Activated CD8-positive, alpha-beta memory T cell treated with anti-CD3 and anti-CD28 coated beads, Interleukin-2, amount 50 U/mL, for 1 hour (primary cell): ENCODE results near the gene AHI1.

Experiments
- DNase-seq: peaks from one replicate; pipeline ENCODE4 v3.0.0-alpha.2; 2020; ENCODE audit errors: extremely low read depth

Gene AHI1

GRCh38 chr6:135497412-135498184 is at the start of gene AHI1:
Gene AHI1 (minus strand): TSS chr6:135497740. CDS start chr6:135492237, 5,503 bp downstream.
- peak; percentile 76 for DNase-seq

DNA sequence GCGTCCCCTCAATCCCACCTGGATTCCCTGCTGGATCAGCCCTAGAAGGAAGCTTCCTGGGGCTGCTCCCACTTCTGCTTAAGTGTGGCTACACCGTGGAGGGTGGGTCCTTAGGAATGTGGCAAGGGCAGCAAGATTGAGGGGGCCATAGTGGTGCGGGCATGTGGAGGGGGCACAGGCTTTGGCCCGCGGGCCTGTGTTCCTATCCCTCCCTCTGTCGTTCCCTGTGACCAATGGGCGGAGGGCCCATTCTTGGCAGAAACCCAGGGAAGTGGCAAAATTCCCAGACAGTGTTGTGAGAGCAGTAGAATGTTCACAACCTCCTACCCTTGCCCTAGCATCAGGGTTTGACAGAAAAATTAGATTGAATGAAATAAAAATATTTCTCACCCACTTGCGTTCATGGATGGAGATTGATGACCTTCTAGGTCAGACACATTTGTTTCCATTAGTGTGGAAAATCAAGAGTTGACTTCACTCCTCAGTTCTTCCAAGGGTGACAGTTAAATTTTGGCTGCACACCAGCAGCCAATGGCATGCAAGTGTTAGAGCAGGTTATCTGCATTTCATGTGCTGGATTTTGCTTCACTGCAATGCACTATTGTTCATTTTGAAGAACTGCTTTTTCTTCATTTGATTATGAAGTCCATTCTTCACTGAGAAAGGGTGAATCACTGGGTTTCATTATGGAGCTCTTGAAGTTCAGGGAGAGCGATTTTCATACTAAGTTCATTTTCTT is 49.3 kb upstream of the AHI1 start:
- no peak for DNase-seq

DNA sequence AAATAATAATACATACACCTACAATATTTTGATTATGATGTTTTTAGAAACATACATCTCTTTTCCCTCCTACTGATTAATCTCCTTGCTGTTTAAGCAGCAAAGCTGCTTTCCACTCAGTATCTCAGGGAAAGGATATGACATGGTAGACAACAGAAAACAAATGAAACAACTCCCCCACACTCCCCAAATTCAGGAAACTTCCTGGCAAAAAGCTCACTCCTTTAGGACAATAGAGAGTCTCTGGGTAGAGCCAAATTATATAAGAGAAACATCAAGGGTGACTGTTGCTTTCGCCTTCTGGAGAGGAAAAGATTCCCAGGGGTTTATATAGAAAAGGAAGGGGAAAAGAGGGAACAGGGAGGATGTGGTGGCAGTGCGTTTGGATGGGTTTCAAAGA is 48.7 kb upstream of the AHI1 start:
- DNase-seq: no peak

GRCh38 chr6:135540207-135540840 is 42.8 kb upstream of the AHI1 start:
- DNase-seq: no peak

DNA sequence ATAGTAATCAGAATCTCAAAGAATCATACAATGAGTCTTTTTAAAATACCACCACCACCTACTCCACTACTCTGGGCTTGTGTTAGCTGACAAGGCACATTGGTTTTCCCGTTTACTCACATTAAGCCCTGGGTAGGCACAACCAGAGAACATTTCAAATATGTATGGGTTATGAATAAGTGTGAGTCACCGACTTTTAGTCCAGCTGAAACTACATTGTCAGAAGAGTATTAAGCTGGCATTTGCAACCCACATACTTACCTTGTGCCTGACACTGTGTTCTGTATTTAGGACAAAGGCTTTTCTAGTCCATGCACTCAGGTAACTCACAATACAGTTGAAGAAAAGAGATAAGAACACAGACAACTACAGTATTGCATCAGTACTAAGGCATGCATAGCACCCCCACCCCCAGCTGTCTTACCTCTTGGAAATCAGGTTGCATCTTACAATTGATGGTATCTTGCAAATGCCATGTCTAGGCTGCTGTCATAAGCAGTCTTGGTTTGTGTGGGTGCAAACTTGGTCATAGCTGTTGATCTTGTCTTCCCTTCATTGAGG is 40.3 kb upstream of the AHI1 start:
- DNase-seq: no peak

GRCh38 chr6:135535989-135536414 is 38.5 kb upstream of the AHI1 start:
- DNase-seq: no peak

- DNase-seq: no peak
Measured at GRCh38 chr6:135534773-135535380, 37.3 kb upstream of the AHI1 start.

GRCh38 chr6:135532559-135532958 is 35.0 kb upstream of the AHI1 start:
- no peak for DNase-seq

- DNase-seq: no peak
Measured at GRCh38 chr6:135531954-135532490, 34.5 kb upstream of the AHI1 start.

DNA sequence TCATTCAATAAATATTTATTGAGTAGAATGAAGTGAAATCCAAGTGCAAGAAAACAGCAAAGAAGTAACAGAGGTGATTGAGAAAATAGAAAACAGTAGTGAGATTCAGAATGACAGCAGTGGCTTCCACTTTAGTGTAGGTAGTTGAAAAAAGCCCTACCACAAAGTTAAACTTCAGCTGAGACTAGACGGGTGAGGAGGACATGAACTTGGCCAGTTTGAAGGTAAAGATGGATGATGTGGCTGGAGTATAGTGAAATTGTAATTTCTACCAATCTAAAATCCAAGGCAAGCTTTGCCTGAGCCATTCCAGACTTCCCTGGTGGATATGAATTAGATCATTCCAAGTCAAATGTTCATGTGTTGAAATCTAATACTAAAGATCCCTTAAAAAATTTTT is 32.6 kb upstream of the AHI1 start:
- no peak for DNase-seq

DNA sequence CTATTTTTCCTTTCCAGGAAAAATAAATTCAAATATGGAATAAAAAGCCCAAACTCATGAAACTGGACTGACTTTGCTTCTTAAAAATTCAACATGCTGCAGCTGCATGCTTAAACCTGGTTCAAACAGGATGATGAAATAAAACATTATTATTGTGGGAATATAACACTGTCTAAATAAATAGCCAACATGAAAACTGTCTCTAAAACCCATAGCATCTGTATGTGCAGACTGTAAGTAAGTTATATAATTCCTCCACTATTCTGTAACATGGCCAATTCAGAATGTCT is 30.4 kb upstream of the AHI1 start:
- no peak for DNase-seq

DNA sequence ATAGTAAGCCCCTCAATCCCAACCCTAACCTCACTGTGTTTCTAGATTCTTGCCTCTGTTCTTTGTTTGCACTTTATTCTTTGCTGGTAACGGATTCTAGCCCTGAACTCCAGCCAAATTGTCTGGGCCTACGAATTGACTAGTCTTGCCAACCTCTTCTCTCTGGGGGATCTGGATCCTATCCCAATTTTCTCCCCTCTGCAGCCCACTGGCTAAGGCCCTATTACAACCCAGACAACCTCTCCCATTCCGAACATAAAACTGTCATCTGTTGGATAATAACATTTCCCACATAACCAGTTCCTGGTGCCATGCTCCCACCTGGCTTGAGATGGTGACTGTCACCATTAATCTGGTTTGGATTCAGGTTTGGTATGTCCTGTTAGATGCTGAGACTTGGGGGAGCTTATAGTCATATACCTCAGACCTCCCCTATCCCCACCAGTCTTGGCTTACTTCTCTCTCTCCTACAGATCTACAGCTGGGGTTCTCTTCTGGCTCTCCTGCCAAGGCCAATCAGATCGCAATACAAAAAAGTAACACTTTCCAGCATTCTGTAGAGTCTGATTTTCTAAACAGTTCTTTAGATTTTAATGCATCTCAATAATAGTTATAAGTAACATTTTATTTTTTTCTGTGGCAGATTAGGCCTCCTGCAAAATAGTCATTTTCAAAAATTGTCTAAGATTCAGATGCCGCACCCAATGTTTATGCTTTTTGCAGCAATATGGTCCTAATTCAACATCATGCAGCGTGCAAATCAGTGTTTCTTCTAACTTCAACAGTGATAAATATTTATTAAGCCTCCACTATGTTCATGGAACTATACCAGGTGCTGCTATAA is 29.8 kb upstream of the AHI1 start:
- no peak for DNase-seq

DNA sequence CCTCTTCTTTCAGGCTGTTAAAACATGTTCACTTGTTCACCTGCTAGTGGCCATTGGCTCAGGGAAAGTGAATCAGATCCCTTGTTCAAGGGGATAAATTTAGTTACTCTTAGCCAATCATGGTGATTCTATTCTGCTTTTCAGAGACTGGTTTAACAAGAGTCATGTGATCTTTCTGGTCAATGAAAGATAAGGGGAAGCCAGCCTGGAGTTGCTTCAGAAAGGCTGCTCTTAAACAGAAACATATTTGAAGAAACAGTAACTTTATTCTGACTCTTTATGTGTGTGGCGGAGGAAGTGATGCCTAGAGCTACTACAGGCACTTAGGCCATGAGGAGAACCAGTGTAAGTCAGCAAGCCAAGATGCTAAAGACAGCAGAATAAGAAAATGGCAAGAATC is 28.1 kb upstream of the AHI1 start:
- DNase-seq: no peak

DNA sequence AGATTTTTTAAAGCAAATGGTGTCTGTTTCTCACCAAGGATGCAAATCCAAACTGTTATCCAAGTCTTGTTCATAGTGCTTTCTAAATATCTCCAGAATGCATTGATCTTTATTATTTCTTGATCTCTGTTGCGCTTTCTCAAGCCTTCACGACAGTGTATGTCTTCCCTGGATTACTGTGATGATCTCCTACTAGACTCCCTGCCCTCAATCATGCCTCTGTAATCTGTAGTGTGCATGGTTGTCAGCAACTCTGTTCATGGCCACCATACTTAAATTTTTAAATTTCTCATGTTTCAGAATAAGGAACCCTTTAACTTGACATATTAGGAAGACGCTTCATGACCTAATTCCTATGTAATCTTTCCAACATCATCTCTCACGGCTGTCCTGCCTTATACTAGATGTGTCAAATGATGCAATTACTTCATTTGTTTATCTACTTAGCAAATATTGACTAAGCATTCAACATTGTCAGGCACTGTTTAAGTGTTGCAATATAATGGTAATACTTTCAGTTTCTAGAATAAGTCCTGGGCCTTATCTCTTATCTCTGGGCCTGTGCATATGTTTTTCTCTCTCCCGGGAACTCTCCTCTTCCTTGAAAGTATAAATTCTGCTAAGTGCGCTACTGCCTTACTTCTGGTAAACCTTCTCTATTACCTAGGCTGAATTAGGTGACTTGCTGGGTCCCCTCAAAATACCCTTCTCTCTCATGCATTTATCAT is 25.6 kb upstream of the AHI1 start:
- no peak for DNase-seq

DNA sequence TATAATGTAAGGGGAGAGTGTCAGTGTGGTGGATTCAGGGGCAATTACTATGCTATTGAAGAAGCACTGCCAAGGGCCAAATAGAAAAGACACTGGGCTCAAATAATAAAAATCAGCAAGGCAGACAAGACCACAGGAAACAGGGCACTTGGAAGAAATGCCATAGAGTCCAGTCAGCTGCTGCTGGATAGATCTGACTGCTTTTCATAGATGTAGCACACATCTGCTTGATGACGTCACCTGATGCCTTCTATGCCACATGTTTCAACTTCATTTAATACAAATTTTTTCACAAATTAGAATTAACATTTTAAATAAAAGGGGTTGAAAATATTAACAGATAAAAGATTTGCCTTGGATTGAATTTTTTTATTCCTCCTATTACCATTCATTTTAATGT is 23.9 kb upstream of the AHI1 start:
- DNase-seq: no peak

DNA sequence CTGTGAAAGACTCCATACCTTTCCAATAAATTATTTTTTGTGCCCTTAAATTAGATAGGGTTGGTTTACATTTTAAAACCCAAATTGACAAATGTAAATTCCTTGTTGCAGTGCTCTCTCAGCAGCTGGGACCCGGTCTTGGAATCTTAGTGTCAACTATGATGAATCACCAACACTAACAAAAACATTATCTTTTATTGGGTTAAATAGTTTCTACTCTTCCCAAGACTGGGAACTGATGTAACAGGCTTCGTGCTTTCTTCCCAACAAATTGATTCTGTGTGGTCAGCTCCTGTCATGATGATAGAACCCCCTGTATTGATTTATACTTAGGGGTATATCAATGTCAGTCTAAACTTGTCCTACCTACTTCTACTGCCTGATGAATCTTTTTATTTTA is 23.2 kb upstream of the AHI1 start:
- no peak for DNase-seq

GRCh38 chr6:135519348-135519747 is 21.8 kb upstream of the AHI1 start:
- DNase-seq: no peak

GRCh38 chr6:135517527-135517926 is 20.0 kb upstream of the AHI1 start:
- DNase-seq: no peak

DNA sequence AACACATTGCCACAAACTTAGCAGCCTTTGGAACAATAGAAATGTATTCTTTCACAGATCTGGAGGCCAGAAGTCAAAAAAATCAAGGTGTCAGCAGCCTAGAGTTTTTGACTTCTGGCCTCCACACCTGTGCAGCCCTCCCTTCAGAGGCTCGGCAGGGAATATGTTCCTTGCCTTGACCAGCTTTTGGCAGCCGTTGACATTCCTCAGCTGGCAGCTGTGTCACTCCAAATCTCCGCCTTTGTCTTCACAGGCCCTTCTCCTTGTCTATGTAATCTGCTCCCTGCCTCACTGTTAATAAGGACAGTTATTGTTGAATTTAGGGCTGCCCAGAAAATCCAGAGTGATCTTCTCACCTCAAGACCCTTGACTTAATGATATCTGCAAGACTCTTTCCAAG is 17.2 kb upstream of the AHI1 start:
- DNase-seq: no peak

- peak; percentile 8 for DNase-seq
Measured at GRCh38 chr6:135506270-135506997, 8.9 kb upstream of the AHI1 start.
